Measurements from ENCODE around the gene LRRC32.

- no peak for TF ChIP-seq POLR2A (IDR thresholded peaks at IDR 0.05; ENCODE audit: low read depth, low read length)
- no peak for TF ChIP-seq CTCF (conservative IDR thresholded peaks at IDR 0.05; ENCODE audit: low read depth, low read length)
- TF ChIP-seq BHLHE40 (IDR thresholded peaks at IDR 0.05; ENCODE audit: low read depth, low read length) = peak; percentile 30; the same call in 1 of the 2 replicates
- no peak for TF ChIP-seq ELK1 (IDR thresholded peaks at IDR 0.05; ENCODE audit: borderline replicate concordance, low read depth, low read length)
- TF ChIP-seq CEBPB (IDR thresholded peaks at IDR 0.05; ENCODE audit: low read depth, low read length) = no peak
- no peak for TF ChIP-seq RCOR1 (IDR thresholded peaks at IDR 0.05; ENCODE audit: insufficient replicate concordance, low read length)
- no peak for TF ChIP-seq RAD21 (IDR thresholded peaks at IDR 0.05; ENCODE audit: low read length)
- TF ChIP-seq CHD1 (IDR thresholded peaks at IDR 0.05; ENCODE audit: low read depth, low read length) = no peak
- TF ChIP-seq MXI1 (IDR thresholded peaks at IDR 0.05; ENCODE audit: borderline replicate concordance, low read depth, low read length) = no peak
Measured at GRCh38 chr11:76629853-76630599, 40.5 kb downstream of the LRRC32 start.

All from IMR-90 (cell line).